Muscle of arm (tissue), 14 donors: ENCODE measurements around the gene SLC9A2. TPM values are rescaled to one million over a fixed set of nuclear protein-coding genes. Genes with fewer than 3 reads are reported as not detected.

Source experiments
- DNase-seq: peaks from one replicate; pipeline ENCODE4 v3.0.0-alpha.2; 2013
- long read RNA-seq, 11 donors: transcript quantifications; one replicate each; lab custom pipeline, GENCODE V29; 2026
- polyA plus RNA-seq, 12 donors: library from polyadenylated mRNA; unstranded; fragments of 120-200 nt; gene quantifications; one replicate each; pipeline ENCODE4 v1.2.1, GENCODE V29; 2013; ENCODE audit not compliant: insufficient read length in 12 of 12

The SLC9A2 gene
- 1 to 10 TPM in 10 of 12 donors, under 1 TPM in 1, not detected in 1; 0.71 to 4.9 (median 2.6) TPM for polyA plus RNA-seq
- long read RNA-seq, donor 1, partial matches to known transcripts, result 5 of 5 reads
- long read RNA-seq, donor 1, other reads (novel, unspliced or antisense), result 0 of 5 reads
- long read RNA-seq, donor 2, result 0 reads
- long read RNA-seq, donor 3, result 0 reads
- long read RNA-seq, donor 4, result 0 reads
- long read RNA-seq, donor 5, result 0 reads
- long read RNA-seq, donor 6, result 0 reads
- long read RNA-seq, donor 7, result 0 reads
- long read RNA-seq, donor 8, result 0 reads
- long read RNA-seq, donor 9, result 0 reads
- long read RNA-seq, donor 10, full-length matches to known transcripts, result 2 of 2 reads
- long read RNA-seq, donor 10, partial matches to known transcripts, result 0 of 2 reads
- long read RNA-seq, donor 10, other reads (novel, unspliced or antisense), result 0 of 2 reads
- long read RNA-seq, donor 11, result 0 reads

- no peak for DNase-seq
These were observed at the start of gene SLC9A2 for GRCh38 chr2:102619414-102620319. SLC9A2 (plus strand) TSS chr2:102619553; CDS start chr2:102619849, 296 bp downstream.

- no peak for DNase-seq
These were observed 43.5 kb upstream of the SLC9A2 start for GRCh38 chr2:102575888-102576287.

GRCh38 chr2:102578376-102578775 is 41.0 kb upstream of the SLC9A2 start:
- DNase-seq, result no peak

GRCh38 chr2:102581911-102582310 is 37.4 kb upstream of the SLC9A2 start:
- DNase-seq, result no peak

GRCh38 chr2:102582845-102583244 is 36.5 kb upstream of the SLC9A2 start:
- no peak for DNase-seq

- DNase-seq, result no peak
These were observed 33.4 kb upstream of the SLC9A2 start for GRCh38 chr2:102585847-102586404.

- DNase-seq, result no peak
These were observed 31.0 kb upstream of the SLC9A2 start for GRCh38 chr2:102588213-102588939.

- DNase-seq, result no peak
These were observed 29.9 kb upstream of the SLC9A2 start for GRCh38 chr2:102589444-102589843.

GRCh38 chr2:102591491-102592045 is 27.8 kb upstream of the SLC9A2 start:
- DNase-seq, result no peak

GRCh38 chr2:102592601-102593000 is 26.8 kb upstream of the SLC9A2 start:
- DNase-seq, result no peak

- no peak for DNase-seq
These were observed 25.8 kb upstream of the SLC9A2 start for GRCh38 chr2:102593516-102593915.

GRCh38 chr2:102594445-102595016 is 24.8 kb upstream of the SLC9A2 start:
- no peak for DNase-seq

- DNase-seq, result no peak
These were observed 21.6 kb upstream of the SLC9A2 start for GRCh38 chr2:102597788-102598187.

GRCh38 chr2:102599486-102599885 is 19.9 kb upstream of the SLC9A2 start:
- DNase-seq, result no peak

GRCh38 chr2:102601730-102602129 is 17.6 kb upstream of the SLC9A2 start:
- no peak for DNase-seq

GRCh38 chr2:102603904-102604303 is 15.4 kb upstream of the SLC9A2 start:
- no peak for DNase-seq

- no peak for DNase-seq
These were observed 14.6 kb upstream of the SLC9A2 start for GRCh38 chr2:102604769-102605168.

- DNase-seq, result peak; percentile 38
These were observed 13.0 kb upstream of the SLC9A2 start for GRCh38 chr2:102606353-102606752.

- DNase-seq, result peak; percentile 48
These were observed 3.5 kb upstream of the SLC9A2 start for GRCh38 chr2:102615620-102616436.
